SK-N-SH treated with all-trans-retinoic acid at 6 μM for 48 hours (cell line): Measurements from ENCODE around the gene CDC42EP3.

Source experiments
- ARNTL ChIP-seq: fragments of 450-650 bp; formaldehyde crosslinking; IDR thresholded peaks from 2 replicates; pipeline ENCODE4 v1.5.0; 2020; ENCODE audit warnings: low read depth, mild to moderate bottlenecking, moderate library complexity, borderline replicate concordance
- PATZ1 ChIP-seq: fragments of 250-450 bp; sonication (Bioruptor Pico); IDR thresholded peaks from 2 replicates; pipeline ENCODE4 v1.8.0; 2020; ENCODE audit warnings: mild to moderate bottlenecking, moderate library complexity, borderline replicate concordance
- PPARA ChIP-seq: fragments of 250-450 bp; sonication (Bioruptor Pico); IDR thresholded peaks from 2 replicates; pipeline ENCODE4 v1.5.0; 2020; ENCODE audit warnings: mild to moderate bottlenecking, borderline replicate concordance
- RARB ChIP-seq: fragments of 250-450 bp; sonication (Bioruptor Pico); IDR thresholded peaks from 2 replicates; pipeline ENCODE4 v1.8.0; 2021; ENCODE audit warnings: mild to moderate bottlenecking, moderate library complexity
- TOX ChIP-seq: fragments of 250-450 bp; sonication (Bioruptor Pico); IDR thresholded peaks from 2 replicates; pipeline ENCODE4 v1.8.0; 2021; ENCODE audit warnings: mild to moderate bottlenecking, moderate library complexity, borderline replicate concordance
- ZC3H10 ChIP-seq: fragments of 250-450 bp; sonication (Bioruptor Pico); IDR thresholded peaks from 2 replicates; pipeline ENCODE4 v1.5.1; 2021; ENCODE audit warnings: mild to moderate bottlenecking, moderate library complexity
- ZFP3 ChIP-seq: fragments of 250-450 bp; sonication (Bioruptor Pico); IDR thresholded peaks from 2 replicates; pipeline ENCODE4 v1.5.0; 2020; ENCODE audit warnings: mild to moderate bottlenecking, moderate library complexity
- ZNF70 ChIP-seq: fragments of 450-650 bp; formaldehyde crosslinking; IDR thresholded peaks from 2 replicates; pipeline ENCODE4 v1.5.0; 2020; ENCODE audit warnings: mild to moderate bottlenecking, moderate library complexity
- ZNF8 ChIP-seq: fragments of 450-650 bp; formaldehyde crosslinking; IDR thresholded peaks from 2 replicates; pipeline ENCODE4 v1.5.0; 2020; ENCODE audit warnings: mild to moderate bottlenecking, moderate library complexity
- TF ChIP-seq, protein P1 (sequence below): fragments of 250-450 bp; sonication (Bioruptor Pico); IDR thresholded peaks from 2 replicates; pipeline ENCODE4 v1.5.1; 2020; ENCODE audit warnings: low read depth, mild to moderate bottlenecking, moderate library complexity
- TF ChIP-seq, protein P2 (sequence below): fragments of 250-450 bp; sonication (Bioruptor Pico); IDR thresholded peaks from 2 replicates; pipeline ENCODE4 v1.5.0; 2020; ENCODE audit warnings: mild to moderate bottlenecking, moderate library complexity

DNA sequence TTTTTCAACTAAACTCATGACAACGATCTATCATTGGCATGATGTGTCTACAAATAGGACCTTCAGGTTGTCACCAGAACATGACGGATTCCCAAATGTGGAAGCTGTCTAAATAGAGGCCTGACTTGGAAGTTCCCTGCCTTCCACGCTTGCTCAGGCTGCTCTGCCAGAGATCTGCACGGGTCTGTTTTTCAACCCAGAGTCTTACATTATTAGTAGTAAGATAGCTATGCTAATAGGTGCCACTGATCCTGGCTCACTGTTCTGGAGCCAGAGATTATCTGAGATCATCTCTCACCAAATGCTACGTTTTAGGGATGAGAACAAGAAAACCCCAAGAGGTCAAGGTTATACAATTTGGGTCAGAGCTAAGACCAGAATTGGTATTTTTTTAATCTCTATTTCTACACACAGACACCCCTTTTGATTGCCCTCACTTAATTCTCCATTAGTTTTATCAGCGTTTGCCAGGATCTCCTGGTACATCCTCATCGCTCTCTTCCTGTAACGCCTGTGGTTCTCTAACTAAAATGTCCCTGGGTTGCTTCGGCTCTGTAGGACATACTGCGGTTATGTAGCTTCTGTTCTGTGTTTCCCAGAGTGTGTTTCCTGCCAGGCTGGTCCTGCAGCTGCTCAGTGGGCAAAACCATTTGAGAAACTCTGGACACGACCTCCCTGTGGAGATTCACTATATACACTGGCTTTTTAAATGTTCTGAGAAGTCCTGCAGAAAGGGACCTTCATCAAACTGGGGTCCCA is 5.7 kb downstream of the CDC42EP3 start:
- TF ChIP-seq ZC3H10 (CRISPR knock-in tag) = no peak
- TF ChIP-seq ZNF70 (CRISPR knock-in tag) = no peak
- TF ChIP-seq, protein P1, sequence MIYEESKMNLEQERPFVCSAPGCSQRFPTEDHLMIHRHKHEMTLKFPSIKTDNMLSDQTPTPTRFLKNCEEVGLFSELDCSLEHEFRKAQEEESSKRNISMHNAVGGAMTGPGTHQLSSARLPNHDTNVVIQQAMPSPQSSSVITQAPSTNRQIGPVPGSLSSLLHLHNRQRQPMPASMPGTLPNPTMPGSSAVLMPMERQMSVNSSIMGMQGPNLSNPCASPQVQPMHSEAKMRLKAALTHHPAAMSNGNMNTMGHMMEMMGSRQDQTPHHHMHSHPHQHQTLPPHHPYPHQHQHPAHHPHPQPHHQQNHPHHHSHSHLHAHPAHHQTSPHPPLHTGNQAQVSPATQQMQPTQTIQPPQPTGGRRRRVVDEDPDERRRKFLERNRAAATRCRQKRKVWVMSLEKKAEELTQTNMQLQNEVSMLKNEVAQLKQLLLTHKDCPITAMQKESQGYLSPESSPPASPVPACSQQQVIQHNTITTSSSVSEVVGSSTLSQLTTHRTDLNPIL (CRISPR knock-in tag) = no peak
- no peak for TF ChIP-seq PPARA (CRISPR knock-in tag)
- TF ChIP-seq ZFP3 (CRISPR knock-in tag) = no peak; the same call in 1 of the 2 replicates
- TF ChIP-seq, protein P2, sequence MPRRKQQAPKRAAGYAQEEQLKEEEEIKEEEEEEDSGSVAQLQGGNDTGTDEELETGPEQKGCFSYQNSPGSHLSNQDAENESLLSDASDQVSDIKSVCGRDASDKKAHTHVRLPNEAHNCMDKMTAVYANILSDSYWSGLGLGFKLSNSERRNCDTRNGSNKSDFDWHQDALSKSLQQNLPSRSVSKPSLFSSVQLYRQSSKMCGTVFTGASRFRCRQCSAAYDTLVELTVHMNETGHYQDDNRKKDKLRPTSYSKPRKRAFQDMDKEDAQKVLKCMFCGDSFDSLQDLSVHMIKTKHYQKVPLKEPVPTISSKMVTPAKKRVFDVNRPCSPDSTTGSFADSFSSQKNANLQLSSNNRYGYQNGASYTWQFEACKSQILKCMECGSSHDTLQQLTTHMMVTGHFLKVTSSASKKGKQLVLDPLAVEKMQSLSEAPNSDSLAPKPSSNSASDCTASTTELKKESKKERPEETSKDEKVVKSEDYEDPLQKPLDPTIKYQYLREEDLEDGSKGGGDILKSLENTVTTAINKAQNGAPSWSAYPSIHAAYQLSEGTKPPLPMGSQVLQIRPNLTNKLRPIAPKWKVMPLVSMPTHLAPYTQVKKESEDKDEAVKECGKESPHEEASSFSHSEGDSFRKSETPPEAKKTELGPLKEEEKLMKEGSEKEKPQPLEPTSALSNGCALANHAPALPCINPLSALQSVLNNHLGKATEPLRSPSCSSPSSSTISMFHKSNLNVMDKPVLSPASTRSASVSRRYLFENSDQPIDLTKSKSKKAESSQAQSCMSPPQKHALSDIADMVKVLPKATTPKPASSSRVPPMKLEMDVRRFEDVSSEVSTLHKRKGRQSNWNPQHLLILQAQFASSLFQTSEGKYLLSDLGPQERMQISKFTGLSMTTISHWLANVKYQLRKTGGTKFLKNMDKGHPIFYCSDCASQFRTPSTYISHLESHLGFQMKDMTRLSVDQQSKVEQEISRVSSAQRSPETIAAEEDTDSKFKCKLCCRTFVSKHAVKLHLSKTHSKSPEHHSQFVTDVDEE (CRISPR knock-in tag) = no peak
- no peak for TF ChIP-seq ARNTL (CRISPR knock-in tag)
- no peak for TF ChIP-seq ZNF8 (CRISPR knock-in tag)
- no peak for TF ChIP-seq RARB (CRISPR knock-in tag)
- no peak for TF ChIP-seq TOX (CRISPR knock-in tag)
- TF ChIP-seq PATZ1 = no peak
